Adrenal gland (tissue), 5 donors: ENCODE data around the gene FKBP9.
"Not testable (repeated sequence)": the region's sequence is repeated elsewhere in the genome, so short reads cannot be mapped to it uniquely, and the experiment has no call there.

Experiments used
- CTCF ChIP-seq, 6 experiments: fragments of 450-650 bp in 4 of 6; fragments of 200-600 bp in 2 of 6; sonication (generic) in 1 of 6; IDR thresholded peaks; 1 replicate in 5 of 6; 2 replicates in 1 of 6; pipeline versions ENCODE4 v1.5.1 to v1.8.0; 2016 to 2021; ENCODE audit warnings: antibody characterized with exemption in 6 of 6, mild to moderate bottlenecking in 2 of 6, moderate library complexity in 1 of 6
- POLR2A ChIP-seq, 2 donors: fragments of 450-650 bp; IDR thresholded peaks; one replicate each; pipeline ENCODE4 v1.6.1; 2017; ENCODE audit warnings: antibody characterized with exemption in 2 of 2, mild to moderate bottlenecking in 2 of 2, moderate library complexity in 1 of 2
- donor health status: DM: no; HTN: no; CAD: no.

- TF ChIP-seq POLR2A, CTCF (IDR thresholded peaks at IDR 0.05): not testable (repeated sequence)
Observed at GRCh38 chr7:32979902-32980301, 22.7 kb downstream of the FKBP9 start.
